SK-N-SH (cell line): ENCODE results near the gene KRT14. TPM values are rescaled to one million over a fixed set of nuclear protein-coding genes. Genes with fewer than 3 reads are reported as not detected.
"Not testable (repeated sequence)": the region's sequence is repeated elsewhere in the genome, so short reads cannot be mapped to it uniquely, and the experiment has no call there.

Experiments used
- CTCF ChIA-PET: fragments of 300-600, 350-600 bp; formaldehyde crosslinking; extraction: SDS; loops from one replicate; lab custom pipeline; 2021; lab: Yijun Ruan, JAX
- POLR2A ChIA-PET: fragments of 350-600 bp; sonication (Branson Sonifier 250); formaldehyde crosslinking; extraction: SDS; loops from one replicate; lab custom pipeline; 2020; ENCODE audit warnings: antibody characterized with exemption, inconsistent platforms; lab: Yijun Ruan, JAX
- DNase-seq: peaks from one replicate; pipeline ENCODE4 v3.0.0; 2012
- H2AFZ ChIP-seq: fragments of 200-600 bp; sonication (generic); 2 replicates; pipeline ENCODE4 v1.8.1; 2016; ENCODE audit warnings: antibody characterized with exemption, mild to moderate bottlenecking, low read depth
- H3F3A ChIP-seq: fragments of 200-600 bp; sonication (generic); replicated peaks from 2 replicates; pipeline ENCODE3; 2016; ENCODE audit warnings: antibody characterized with exemption, mild to moderate bottlenecking; ENCODE audit not compliant: insufficient read depth
- H3K27ac ChIP-seq, 2 experiments: fragments of 200-500 bp in 1 of 2; fragments of 200-600 bp in 1 of 2; sonication (Bioruptor generic) in 1 of 2; sonication (generic), shearing (Covaris generic) in 1 of 2; 2 replicates each; pipeline versions ENCODE4 v1.5.1 to v1.6.1; 2014 to 2016; ENCODE audit warnings: low read depth in 2 of 2, inconsistent platforms in 1 of 2, low read length in 1 of 2, mild to moderate bottlenecking in 1 of 2, mixed read lengths in 1 of 2
- H3K27me3 ChIP-seq: fragments of 200-600 bp; sonication (generic), shearing (Covaris generic); 2 replicates; pipeline ENCODE4 v1.6.1; 2016; ENCODE audit warnings: mixed run types; ENCODE audit not compliant: insufficient read depth
- H3K36me3 ChIP-seq, 2 experiments: fragments of 200-500 bp in 1 of 2; fragments of 200-600 bp in 1 of 2; sonication (Bioruptor generic) in 1 of 2; sonication (generic) in 1 of 2; replicated peaks in 1 of 2; 2 replicates each; pipeline versions ENCODE3 to v1.5.1; 2014 to 2016; ENCODE audit warnings: low read length in 1 of 2, mild to moderate bottlenecking in 1 of 2; ENCODE audit not compliant: insufficient read depth in 2 of 2, control insufficient read depth in 1 of 2
- H3K4me1 ChIP-seq, 2 experiments: fragments of 200-500 bp in 1 of 2; fragments of 200-600 bp in 1 of 2; sonication (Bioruptor generic) in 1 of 2; sonication (generic), shearing (Covaris generic) in 1 of 2; 2 replicates each; pipeline versions ENCODE4 v1.5.1 to v1.6.1; 2014 to 2016; ENCODE audit warnings: low read depth in 1 of 2, low read length in 1 of 2, mixed run types in 1 of 2; ENCODE audit not compliant: insufficient read depth in 2 of 2, control insufficient read depth in 1 of 2
- H3K4me2 ChIP-seq: fragments of 200-600 bp; sonication (generic), shearing (Covaris generic); 2 replicates; pipeline ENCODE4 v1.6.1; 2017; ENCODE audit warnings: mixed run types
- H3K4me3 ChIP-seq, 2 experiments: fragments of 200-500 bp in 1 of 2; fragments of 200-600 bp in 1 of 2; sonication (Bioruptor generic) in 1 of 2; sonication (generic), shearing (Covaris generic) in 1 of 2; 2 replicates each; pipeline versions ENCODE4 v1.5.1 to v1.8.1; 2014 to 2016; ENCODE audit warnings: low read depth in 2 of 2, inconsistent platforms in 1 of 2, low read length in 1 of 2, mild to moderate bottlenecking in 1 of 2, mixed read lengths in 1 of 2, moderate library complexity in 1 of 2
- H3K79me2 ChIP-seq: fragments of 200-600 bp; sonication (generic); 2 replicates; pipeline ENCODE4 v1.8.1; 2017; ENCODE audit warnings: mild to moderate bottlenecking; ENCODE audit not compliant: insufficient read depth
- H3K9ac ChIP-seq: fragments of 200-600 bp; sonication (generic); 2 replicates; pipeline ENCODE4 v1.6.1; 2017; ENCODE audit warnings: mixed run types
- H3K9me2 ChIP-seq: fragments of 200-600 bp; sonication (generic); 2 replicates; pipeline ENCODE4 v1.6.1; 2017; ENCODE audit warnings: mixed run types
- H3K9me3 ChIP-seq: fragments of 200-600 bp; sonication (generic); 2 replicates; pipeline ENCODE4 v1.6.1; 2017; ENCODE audit warnings: mixed run types, mild to moderate bottlenecking, moderate library complexity
- H4K20me1 ChIP-seq: fragments of 200-600 bp; sonication (generic); 2 replicates; pipeline ENCODE4 v1.6.1; 2017; ENCODE audit warnings: mild to moderate bottlenecking, mixed run types; ENCODE audit not compliant: insufficient read depth
- FOXJ3 ChIP-seq: sonication (generic); formaldehyde crosslinking; IDR thresholded peaks from 2 replicates; pipeline ENCODE4 v1.5.1; 2020; ENCODE audit warnings: mild to moderate bottlenecking, missing genetic modification reagents
- NFIC ChIP-seq: IDR thresholded peaks from 2 replicates; pipeline ENCODE4 v1.4.0; 2012; ENCODE audit warnings: borderline replicate concordance
- PBX3 ChIP-seq: IDR thresholded peaks from 2 replicates; pipeline ENCODE4; 2012
- WGBS: methylation state at CpG from one replicate; pipeline ENCODE4 v1.1.6; 2017; ENCODE audit warnings: low lambda C conversion rate; 5-methylcytosine and 5-hydroxymethylcytosine counted together
- polyA plus RNA-seq, 3 experiments: library from polyadenylated mRNA; depleted of rRNA; stranded (reverse); fragments of >200 nt; gene quantifications; 2 replicates each; pipeline ENCODE4 v1.2.3, GENCODE V29; 2012
- TF ChIP-seq, protein P1 (sequence below): IDR thresholded peaks from 2 replicates; pipeline ENCODE4 v1.6.1; 2012; ENCODE audit warnings: mild to moderate bottlenecking, low read depth, low read length, moderate library complexity
- TF ChIP-seq, protein P2 (sequence below): fragments of 150-350 bp; IDR thresholded peaks from 2 replicates; pipeline ENCODE4 v1.6.1; 2017; ENCODE audit warnings: antibody characterized with exemption, low read length, low read depth, borderline replicate concordance

KRT14 gene
- polyA plus RNA-seq, 1 of the 3 experiments (the other 2 are of a cell fraction), result not detected

DNA sequence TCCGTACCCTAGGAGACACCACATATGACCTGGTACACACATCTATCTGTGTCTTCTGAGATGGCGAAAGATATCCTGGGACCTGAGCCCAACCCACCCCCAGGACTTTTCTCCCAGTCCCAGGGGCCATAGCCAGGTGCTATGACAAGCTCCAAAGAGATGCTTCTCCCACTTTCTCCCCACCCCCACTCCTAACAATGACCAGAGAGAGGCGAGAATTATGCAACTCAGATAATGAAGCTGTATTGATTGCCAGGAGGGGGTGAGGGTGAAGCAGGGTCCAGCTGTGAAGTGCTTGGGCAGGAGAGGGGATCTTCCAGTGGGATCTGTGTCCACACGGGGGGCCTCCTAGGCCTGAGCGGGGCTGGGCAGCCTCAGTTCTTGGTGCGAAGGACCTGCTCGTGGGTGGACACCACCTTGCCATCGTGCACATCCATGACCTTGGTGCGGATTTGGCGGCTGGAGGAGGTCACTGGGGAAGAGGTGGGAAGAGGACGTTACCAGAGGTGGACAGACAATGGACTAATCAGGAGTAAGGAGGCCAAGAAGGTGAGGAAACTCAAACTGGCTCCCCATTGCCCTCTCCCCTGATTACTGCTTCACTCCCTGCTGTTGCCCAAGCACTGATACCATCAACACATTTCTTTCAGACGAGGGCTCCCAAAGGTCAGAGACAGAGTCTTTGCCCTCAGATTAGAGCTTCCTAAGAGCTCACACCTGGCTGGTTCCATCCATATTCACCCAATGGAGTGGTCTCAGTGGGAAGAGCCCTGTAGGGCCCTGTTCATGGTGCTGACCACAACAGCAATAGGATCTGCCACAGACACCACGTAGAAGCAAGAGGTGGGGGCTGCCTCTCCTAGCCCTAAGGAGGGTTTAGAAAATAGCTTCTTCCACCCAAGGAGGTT lies 4.4 kb downstream of the KRT14 start:
- H3K9ac ChIP-seq, H3K4me3 ChIP-seq, H3K4me2 ChIP-seq, H3K27me3 ChIP-seq, H3K9me3 ChIP-seq, H3K9me2 ChIP-seq, H3K4me1 ChIP-seq, POLR2A ChIA-PET, H3F3A ChIP-seq, H3K36me3 ChIP-seq, H3K79me2 ChIP-seq, H3K27ac ChIP-seq, H4K20me1 ChIP-seq, H2AFZ ChIP-seq, DNase-seq: not testable (repeated sequence)
- 65% methylated on average over 13 of the region's 13 CpGs for WGBS
- TF ChIP-seq, protein P1, sequence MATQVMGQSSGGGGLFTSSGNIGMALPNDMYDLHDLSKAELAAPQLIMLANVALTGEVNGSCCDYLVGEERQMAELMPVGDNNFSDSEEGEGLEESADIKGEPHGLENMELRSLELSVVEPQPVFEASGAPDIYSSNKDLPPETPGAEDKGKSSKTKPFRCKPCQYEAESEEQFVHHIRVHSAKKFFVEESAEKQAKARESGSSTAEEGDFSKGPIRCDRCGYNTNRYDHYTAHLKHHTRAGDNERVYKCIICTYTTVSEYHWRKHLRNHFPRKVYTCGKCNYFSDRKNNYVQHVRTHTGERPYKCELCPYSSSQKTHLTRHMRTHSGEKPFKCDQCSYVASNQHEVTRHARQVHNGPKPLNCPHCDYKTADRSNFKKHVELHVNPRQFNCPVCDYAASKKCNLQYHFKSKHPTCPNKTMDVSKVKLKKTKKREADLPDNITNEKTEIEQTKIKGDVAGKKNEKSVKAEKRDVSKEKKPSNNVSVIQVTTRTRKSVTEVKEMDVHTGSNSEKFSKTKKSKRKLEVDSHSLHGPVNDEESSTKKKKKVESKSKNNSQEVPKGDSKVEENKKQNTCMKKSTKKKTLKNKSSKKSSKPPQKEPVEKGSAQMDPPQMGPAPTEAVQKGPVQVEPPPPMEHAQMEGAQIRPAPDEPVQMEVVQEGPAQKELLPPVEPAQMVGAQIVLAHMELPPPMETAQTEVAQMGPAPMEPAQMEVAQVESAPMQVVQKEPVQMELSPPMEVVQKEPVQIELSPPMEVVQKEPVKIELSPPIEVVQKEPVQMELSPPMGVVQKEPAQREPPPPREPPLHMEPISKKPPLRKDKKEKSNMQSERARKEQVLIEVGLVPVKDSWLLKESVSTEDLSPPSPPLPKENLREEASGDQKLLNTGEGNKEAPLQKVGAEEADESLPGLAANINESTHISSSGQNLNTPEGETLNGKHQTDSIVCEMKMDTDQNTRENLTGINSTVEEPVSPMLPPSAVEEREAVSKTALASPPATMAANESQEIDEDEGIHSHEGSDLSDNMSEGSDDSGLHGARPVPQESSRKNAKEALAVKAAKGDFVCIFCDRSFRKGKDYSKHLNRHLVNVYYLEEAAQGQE, result 0 out of 2 replicates have a peak, but pooled peaks have one; percentile 15
- CTCF ChIA-PET, result interaction anchor here (2.6 to 4.5 kb wide), 3 partner anchors 33 to 80 kb away, joined by 10 to 27 read pairs (median 26); no protein-coding TSS in a partner anchor

DNA sequence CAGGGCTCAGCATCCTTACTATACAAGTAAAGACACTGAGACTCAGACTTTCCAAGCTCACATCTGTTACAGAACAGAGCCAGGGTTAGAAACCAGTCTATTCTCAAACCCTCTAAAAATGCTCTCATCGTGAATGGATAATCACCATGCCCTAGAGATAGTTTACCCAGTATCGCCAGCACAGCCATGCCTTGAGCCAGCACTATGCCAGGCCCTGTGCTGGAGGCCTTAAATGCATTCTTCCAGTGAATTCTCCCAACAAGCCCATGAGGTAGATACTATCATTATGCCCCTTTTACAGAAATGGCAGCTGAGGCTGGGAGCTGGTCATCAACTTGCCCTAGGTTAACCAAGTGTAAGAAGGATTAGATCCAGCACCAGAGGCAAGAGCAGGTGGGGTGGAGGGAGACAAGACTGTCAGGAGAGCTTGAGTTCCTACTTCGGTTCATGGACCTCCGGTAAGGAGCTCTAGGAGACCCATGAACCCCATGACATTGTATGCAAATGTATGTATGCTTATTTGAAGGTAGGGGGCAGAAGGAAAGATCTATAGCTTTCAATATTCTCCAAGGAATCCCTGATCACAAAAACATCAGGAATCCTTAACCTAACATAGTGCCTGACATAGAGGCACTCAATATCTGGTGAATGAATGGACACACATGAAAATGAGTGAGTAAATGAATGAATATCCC lies 5.2 kb downstream of the KRT14 start:
- CTCF ChIA-PET, result interaction anchor here (2.6 to 4.5 kb wide), 3 partner anchors 32 to 81 kb away, joined by 10 to 27 read pairs (median 26); no protein-coding TSS in a partner anchor
- Histone ChIP-seq H3K9ac (no peak overlapping the region), H3K27me3 (no peaks in the 10 kb centered on the region; the same call in 1 of the 2 replicates), H3F3A (no peaks in the 10 kb centered on the region), H3K4me1 (peaks cover 0 to 3% of the 10 kb centered on the region in 2 experiments; a peak in 1 of 4 replicates), H3K9me3 (no peaks in the 10 kb centered on the region)
- WGBS, result 50% methylated on average over 4 of the region's 4 CpGs
- no peak for DNase-seq
- TF ChIP-seq PBX3, result no peak
- no peak for TF ChIP-seq FOXJ3 (CRISPR knock-in tag)
- TF ChIP-seq NFIC, result no peak
- TF ChIP-seq, protein P2, sequence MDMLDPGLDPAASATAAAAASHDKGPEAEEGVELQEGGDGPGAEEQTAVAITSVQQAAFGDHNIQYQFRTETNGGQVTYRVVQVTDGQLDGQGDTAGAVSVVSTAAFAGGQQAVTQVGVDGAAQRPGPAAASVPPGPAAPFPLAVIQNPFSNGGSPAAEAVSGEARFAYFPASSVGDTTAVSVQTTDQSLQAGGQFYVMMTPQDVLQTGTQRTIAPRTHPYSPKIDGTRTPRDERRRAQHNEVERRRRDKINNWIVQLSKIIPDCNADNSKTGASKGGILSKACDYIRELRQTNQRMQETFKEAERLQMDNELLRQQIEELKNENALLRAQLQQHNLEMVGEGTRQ, result no peak
- TF ChIP-seq, all 33 proteins: peak for 0
- POLR2A ChIA-PET, result no interaction called here
- Histone ChIP-seq H3K4me2 (no peak overlapping the region), H3K9me2 (no peaks in the 10 kb centered on the region), H3K4me3 (no peak overlapping the region), H2AFZ (no peak overlapping the region), H3K27ac (no peak overlapping the region), H4K20me1 (no peaks in the 10 kb centered on the region), H3K79me2 (no peaks in the 10 kb centered on the region), H3K36me3 (no peaks in the 10 kb centered on the region)
